PC-9 (cell line): ENCODE data around the gene PLB1. TPM values are rescaled to one million over a fixed set of nuclear protein-coding genes. Genes with fewer than 3 reads are reported as not detected.

ENCODE experiments used
- BruUV-seq: library from RNA; stranded (reverse); fragments of 400-500 nt; replicated peaks from 2 replicates; lab custom pipeline; 2021; lab: Mats Ljungman, UMichigan
- CTCF ChIA-PET: fragments of 300-600 bp; sonication (Branson Sonifier 250); formaldehyde crosslinking; loops from one replicate; lab custom pipeline; 2022; ENCODE audit warnings: antibody characterized with exemption; lab: Charles Lee
- POLR2A ChIA-PET: fragments of 300-600 bp; sonication (Branson Sonifier 250); formaldehyde crosslinking; loops from one replicate; lab custom pipeline; 2022; ENCODE audit warnings: antibody characterized with exemption; ENCODE audit not compliant: unreplicated experiment; lab: Charles Lee
- DNase-seq, 2 experiments: peaks; one replicate each; pipeline versions ENCODE4 v3.0.0 to v3.0.0-alpha.2; 2015 to 2022; ENCODE audit warnings: mixed read lengths in 1 of 2
- H2AFZ ChIP-seq: fragments of 200-600 bp; sonication (generic); 2 replicates; pipeline ENCODE4 v1.8.1; 2017; ENCODE audit warnings: antibody characterized with exemption
- H3F3A ChIP-seq: fragments of 200-600 bp; sonication (generic); 2 replicates; pipeline ENCODE4 v1.8.1; 2017; ENCODE audit warnings: antibody characterized with exemption, mild to moderate bottlenecking, low read depth; ENCODE audit not compliant: insufficient read depth
- H3K27ac ChIP-seq: fragments of 200-600 bp; sonication (generic); 2 replicates; pipeline ENCODE4 v1.6.1; 2016; ENCODE audit warnings: mixed run types
- H3K27me3 ChIP-seq: fragments of 200-600 bp; sonication (generic); 2 replicates; pipeline ENCODE4 v1.6.1; 2016; ENCODE audit warnings: low read depth, mixed run types; ENCODE audit not compliant: insufficient read depth
- H3K36me3 ChIP-seq: fragments of 200-600 bp; sonication (generic); 2 replicates; pipeline ENCODE4 v1.6.1; 2016; ENCODE audit warnings: low read depth, mixed run types
- H3K4me1 ChIP-seq: fragments of 200-600 bp; sonication (generic); replicated peaks from 2 replicates; pipeline ENCODE4 v1.6.1; 2016; ENCODE audit warnings: mixed run types; ENCODE audit not compliant: insufficient read depth
- H3K4me2 ChIP-seq: fragments of 200-600 bp; sonication (generic); 2 replicates; pipeline ENCODE4 v1.6.1; 2017; ENCODE audit warnings: mixed run types
- H3K4me3 ChIP-seq: fragments of 200-600 bp; sonication (generic); 2 replicates; pipeline ENCODE4 v1.6.1; 2016; ENCODE audit warnings: mixed run types
- H3K79me2 ChIP-seq: fragments of 200-600 bp; sonication (generic); 2 replicates; pipeline ENCODE4 v1.6.1; 2017; ENCODE audit warnings: low read depth, mixed run types
- H3K9me2 ChIP-seq: fragments of 200-600 bp; sonication (generic); 2 replicates; pipeline ENCODE4 v1.8.1; 2017; ENCODE audit warnings: mild to moderate bottlenecking; ENCODE audit not compliant: insufficient read depth
- H3K9me3 ChIP-seq: fragments of 200-600 bp; sonication (generic); 2 replicates; pipeline ENCODE4 v1.8.1; 2016; ENCODE audit warnings: low read depth; ENCODE audit not compliant: insufficient read depth
- H4K20me1 ChIP-seq: fragments of 200-600 bp; sonication (generic); 2 replicates; pipeline ENCODE4 v1.8.1; 2017; ENCODE audit not compliant: insufficient read depth
- EZH2 ChIP-seq: fragments of 200-600 bp; sonication (generic); IDR thresholded peaks from 2 replicates; pipeline ENCODE4 v1.8.0; 2017; ENCODE audit warnings: antibody characterized with exemption, low read depth
- intact Hi-C: fragments of 100-400 bp; cut with micrococcal nuclease; formaldehyde crosslinking; loops from one replicate; pipeline ENCODE4 v1.10.0; 2022; ENCODE audit not compliant: unreplicated experiment
- total RNA-seq: library from RNA; stranded (reverse); gene quantifications from 2 replicates; pipeline ENCODE4 v1.2.3, GENCODE V29; 2021
- TF ChIP-seq, protein P1 (sequence below): fragments of 200-600 bp; sonication (generic); conservative IDR thresholded peaks from 2 replicates; pipeline ENCODE4 v1.6.1; 2017; ENCODE audit warnings: mixed run types, antibody characterized with exemption, mild to moderate bottlenecking, moderate library complexity

Gene PLB1
- total RNA-seq, 1 experiment from 2014 or later, result 2.7 TPM

DNA sequence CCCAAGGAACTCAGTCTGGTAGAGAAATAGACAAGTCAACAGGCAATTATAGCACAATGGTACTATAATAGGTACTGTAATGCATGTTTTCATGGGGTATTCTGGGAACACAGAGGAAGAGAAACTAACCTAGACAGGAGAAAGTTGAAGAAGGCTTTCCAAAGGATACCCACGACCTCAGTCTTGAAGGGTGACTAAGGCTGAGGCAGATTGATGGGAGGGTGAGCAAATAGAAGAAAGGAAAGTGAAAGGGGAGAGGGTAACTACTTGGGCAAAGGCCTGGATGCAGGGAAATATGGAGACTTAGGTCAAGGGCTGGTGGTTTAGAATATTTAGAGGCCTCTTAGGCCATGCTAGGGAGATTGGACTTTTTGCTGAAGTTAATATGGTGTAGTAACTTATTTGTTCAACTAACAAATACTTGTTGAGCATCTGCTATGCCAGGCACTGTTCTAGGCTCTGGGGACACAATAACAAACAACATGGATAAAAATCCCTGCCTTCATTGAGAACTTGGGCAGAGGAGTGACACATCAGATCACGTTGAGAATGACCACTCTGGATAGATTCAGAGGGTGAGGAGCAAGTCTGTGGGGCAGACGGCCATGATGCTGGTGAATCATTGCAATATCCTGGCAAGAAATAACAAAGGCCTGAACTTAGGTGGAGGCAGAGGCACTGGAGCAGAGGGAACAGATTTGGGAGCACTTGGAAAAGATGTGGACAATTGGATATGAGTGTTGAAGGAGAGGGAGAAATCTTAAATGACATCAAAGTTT is 56.4 kb downstream of the PLB1 start:
- no peak overlapping the region for H3K27ac ChIP-seq
- no peaks in the 10 kb centered on the region for H3K27me3 ChIP-seq
- H3K4me3 ChIP-seq, result no peak overlapping the region
- H3K4me1 ChIP-seq, result peaks cover 7% of the 10 kb centered on the region; the same call in 1 of the 2 replicates
- peak in 1 of 2 experiments; percentile 18 for DNase-seq
- ChIA-PET CTCF (no interaction called here), POLR2A (no interaction called here)
- H3K4me2 ChIP-seq, result no peak overlapping the region
- no TSS peak for BruUV-seq
- no peak overlapping the region for H2AFZ ChIP-seq
- H4K20me1 ChIP-seq, result no peaks in the 10 kb centered on the region
- no peaks in the 10 kb centered on the region for H3K79me2 ChIP-seq
- H3K9me2 ChIP-seq, result no peaks in the 10 kb centered on the region
- H3K9me3 ChIP-seq, result no peaks in the 10 kb centered on the region
- no peaks in the 10 kb centered on the region for H3K36me3 ChIP-seq
- H3F3A ChIP-seq, result peaks cover 6% of the 10 kb centered on the region; the same call in 1 of the 2 replicates
- intact Hi-C loops, result no loop called here
- no peak for TF ChIP-seq EZH2
- TF ChIP-seq, protein P1, sequence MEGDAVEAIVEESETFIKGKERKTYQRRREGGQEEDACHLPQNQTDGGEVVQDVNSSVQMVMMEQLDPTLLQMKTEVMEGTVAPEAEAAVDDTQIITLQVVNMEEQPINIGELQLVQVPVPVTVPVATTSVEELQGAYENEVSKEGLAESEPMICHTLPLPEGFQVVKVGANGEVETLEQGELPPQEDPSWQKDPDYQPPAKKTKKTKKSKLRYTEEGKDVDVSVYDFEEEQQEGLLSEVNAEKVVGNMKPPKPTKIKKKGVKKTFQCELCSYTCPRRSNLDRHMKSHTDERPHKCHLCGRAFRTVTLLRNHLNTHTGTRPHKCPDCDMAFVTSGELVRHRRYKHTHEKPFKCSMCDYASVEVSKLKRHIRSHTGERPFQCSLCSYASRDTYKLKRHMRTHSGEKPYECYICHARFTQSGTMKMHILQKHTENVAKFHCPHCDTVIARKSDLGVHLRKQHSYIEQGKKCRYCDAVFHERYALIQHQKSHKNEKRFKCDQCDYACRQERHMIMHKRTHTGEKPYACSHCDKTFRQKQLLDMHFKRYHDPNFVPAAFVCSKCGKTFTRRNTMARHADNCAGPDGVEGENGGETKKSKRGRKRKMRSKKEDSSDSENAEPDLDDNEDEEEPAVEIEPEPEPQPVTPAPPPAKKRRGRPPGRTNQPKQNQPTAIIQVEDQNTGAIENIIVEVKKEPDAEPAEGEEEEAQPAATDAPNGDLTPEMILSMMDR, result no peak

DNA sequence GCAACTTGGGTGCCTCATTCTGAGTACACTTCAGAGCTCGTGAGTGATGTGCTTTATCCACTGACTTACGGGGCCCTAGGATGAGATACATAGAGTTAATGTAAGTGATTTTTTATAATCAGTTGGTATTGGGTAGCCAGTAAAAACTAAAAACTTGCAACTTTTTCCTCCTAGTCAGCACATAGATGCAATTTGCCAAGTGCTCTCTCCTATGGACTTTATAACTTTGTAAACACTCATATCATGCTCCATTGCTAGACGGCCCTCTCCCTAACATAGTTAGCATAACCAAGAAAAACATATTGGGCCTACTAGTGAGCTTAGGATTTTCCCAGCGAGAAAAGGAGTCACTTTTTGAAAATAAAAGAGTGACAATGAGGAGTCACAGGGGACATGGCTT is 60.4 kb downstream of the PLB1 start:
- no peak for DNase-seq
- Histone ChIP-seq H3K4me1 (no peaks in the 10 kb centered on the region; the same call in 1 of the 2 replicates), H3F3A (no peaks in the 10 kb centered on the region), H4K20me1 (no peaks in the 10 kb centered on the region), H3K4me3 (no peak overlapping the region), H3K4me2 (no peak overlapping the region), H3K9me3 (no peaks in the 10 kb centered on the region), H3K27ac (no peak overlapping the region), H3K9me2 (no peaks in the 10 kb centered on the region), H2AFZ (no peak overlapping the region), H3K36me3 (no peaks in the 10 kb centered on the region), H3K79me2 (no peaks in the 10 kb centered on the region), H3K27me3 (no peaks in the 10 kb centered on the region)
- POLR2A ChIA-PET, result no interaction called here
- intact Hi-C loops, result no loop called here
- BruUV-seq, result no TSS peak
- CTCF ChIA-PET, result no interaction called here
- TF ChIP-seq EZH2, result no peak
- TF ChIP-seq, protein P1, result no peak

DNA sequence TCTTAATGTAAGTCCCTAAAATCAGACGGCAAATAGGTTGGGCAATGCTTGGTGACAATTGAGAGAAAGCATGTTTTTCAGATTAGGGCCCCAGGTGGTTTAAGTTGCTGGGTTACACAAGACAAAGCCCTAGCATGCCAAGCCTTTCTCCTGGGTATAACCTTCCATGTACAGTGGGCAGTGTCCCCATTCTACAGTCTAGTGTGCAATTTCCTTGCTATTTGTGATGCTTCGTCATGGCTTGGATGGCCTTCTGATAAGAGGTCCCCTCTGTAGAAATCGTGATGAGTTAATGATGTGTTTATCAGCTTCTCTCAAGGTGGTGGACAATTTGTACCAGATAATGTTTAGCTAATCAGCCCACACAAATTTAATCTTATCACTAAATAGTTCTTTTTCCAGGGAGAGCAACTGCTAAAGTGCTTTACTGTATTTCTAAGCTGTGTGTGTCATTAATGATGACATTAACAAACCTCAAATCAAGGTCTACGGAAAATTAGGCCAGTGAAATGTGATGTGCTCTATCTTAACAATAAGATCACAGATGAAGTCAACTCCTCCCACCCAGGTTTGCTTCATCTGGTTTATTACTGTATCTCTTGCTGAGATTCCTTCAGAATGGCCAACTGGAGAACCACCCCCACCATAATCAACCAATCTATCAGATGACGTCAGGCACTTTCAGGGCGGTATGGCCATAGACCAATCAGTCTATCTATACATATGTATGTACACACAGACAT is 61.7 kb downstream of the PLB1 start:
- Histone ChIP-seq H3K27me3 (no peaks in the 10 kb centered on the region), H3K4me3 (no peak overlapping the region), H3K4me2 (no peak overlapping the region), H3K36me3 (no peaks in the 10 kb centered on the region), H4K20me1 (no peaks in the 10 kb centered on the region), H3K79me2 (no peaks in the 10 kb centered on the region), H2AFZ (no peak overlapping the region), H3K27ac (no peak overlapping the region), H3F3A (no peaks in the 10 kb centered on the region), H3K4me1 (no peaks in the 10 kb centered on the region), H3K9me3 (no peaks in the 10 kb centered on the region), H3K9me2 (no peaks in the 10 kb centered on the region)
- POLR2A ChIA-PET, result interaction anchor here (0.6 kb wide), 1 partner anchor 111 kb away, joined by 15 read pairs; no protein-coding TSS in a partner anchor
- BruUV-seq, result no TSS peak
- CTCF ChIA-PET, result no interaction called here
- TF ChIP-seq, protein P1, result no peak
- TF ChIP-seq EZH2, result no peak
- no peak for DNase-seq
- intact Hi-C loops, result no loop called here
